ENCODE measurements around the gene KHDC1. TPM values are rescaled to one million over a fixed set of nuclear protein-coding genes. Genes with fewer than 3 reads are reported as not detected.
A peak's percentile ranks its signal among the peaks of the same experiment; 100 is the strongest.

The KHDC1 gene, protein sequence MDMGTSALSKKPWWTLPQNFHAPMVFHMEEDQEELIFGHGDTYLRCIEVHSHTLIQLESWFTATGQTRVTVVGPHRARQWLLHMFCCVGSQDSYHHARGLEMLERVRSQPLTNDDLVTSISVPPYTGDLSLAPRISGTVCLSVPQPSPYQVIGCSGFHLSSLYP
- total RNA-seq: 2.9 and 3.5 TPM in 2 replicates
- total RNA-seq (2013): 0.65 TPM
- 2.6 and 2.8 TPM in 2 replicates for polyA plus RNA-seq
- polyA minus RNA-seq: 1.0 and 1.2 TPM in 2 replicates

DNA sequence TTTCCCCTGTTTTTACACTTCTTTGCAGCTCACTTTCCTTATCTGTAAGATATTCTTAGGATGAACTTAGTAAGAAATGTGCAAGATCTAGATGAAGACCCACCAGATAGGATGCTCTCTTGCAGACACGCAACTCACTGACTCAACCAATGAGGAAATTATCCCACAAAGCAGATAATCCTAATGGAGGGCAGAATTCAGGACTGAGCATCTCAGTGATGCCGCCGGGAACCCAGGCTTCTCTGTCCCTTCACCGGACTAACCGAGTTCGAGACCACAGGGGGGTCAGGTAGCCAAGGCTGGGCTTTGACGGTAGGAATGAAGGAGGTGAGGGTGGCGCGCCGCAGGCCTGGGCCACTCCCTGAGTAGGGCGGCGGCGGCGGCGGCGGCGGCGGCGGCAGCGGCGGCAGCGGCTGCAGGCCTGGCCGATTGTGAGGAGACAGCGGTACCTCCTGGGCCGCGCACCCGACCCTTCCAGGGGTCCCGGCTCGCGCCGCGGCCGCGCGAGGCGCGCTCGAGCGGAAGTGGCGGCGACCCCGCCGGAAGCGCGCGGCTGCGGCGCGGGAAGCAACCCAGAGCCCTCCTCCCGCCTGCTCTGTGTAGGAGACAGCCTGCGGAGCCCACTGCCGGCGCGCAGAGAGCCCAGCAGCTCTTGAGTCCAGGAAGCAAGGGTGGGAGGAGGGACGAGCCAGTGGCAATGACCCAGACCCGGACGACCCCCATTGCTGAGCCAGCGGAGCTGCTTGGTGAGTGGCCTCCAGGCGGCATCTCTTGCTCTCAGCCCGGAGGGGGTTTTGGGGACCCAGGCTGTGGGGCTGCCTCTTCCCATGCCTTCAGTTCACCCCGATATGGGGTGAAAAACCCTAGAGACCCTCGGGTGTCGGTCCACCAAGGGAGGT lies at the start of gene KHDC1:
KHDC1 (minus strand) TSS at position 526 of the 899 bp plus-strand sequence. CDS start 20,679 bp downstream, outside the sequence.
- ChIA-PET CTCF (interaction anchor here (1.0 kb wide), 1 partner anchor 65 kb away, joined by 3 read pairs; no protein-coding TSS in a partner anchor), POLR2A (no interaction called here)
- Histone ChIP-seq H3K9ac (ENCODE audit: low read length) (peak within 1 kb of the TSS; percentile 79), H3K36me3 (replicated peaks in 1 of 2; ENCODE audit: control extremely low read depth in 1 of 2, control insufficient read depth in 1 of 2, extremely low read depth in 1 of 2, insufficient read depth in 2 of 2, low read length in 1 of 2) (no peaks in the 10 kb centered on the region), H2AFZ (ENCODE audit: insufficient read depth, low read depth, low read length, poor library complexity, severe bottlenecking) (peak within 1 kb of the TSS; percentile 92), H3K27me3 (replicated peaks in 1 of 4; ENCODE audit: control extremely low read depth in 1 of 4, control insufficient read depth in 3 of 4, insufficient read depth in 4 of 4, low read length in 3 of 4) (no peaks in the 10 kb centered on the region), H3K79me2 (ENCODE audit: control insufficient read depth, insufficient read depth, low read length) (peaks cover 7% of the 10 kb centered on the region), H3K27ac (ENCODE audit: low read length in 2 of 2) (peak within 1 kb of the TSS; percentile 20 to 51), H4K20me1 (ENCODE audit: control insufficient read depth, insufficient read depth, low read length, poor library complexity, severe bottlenecking) (no peaks in the 10 kb centered on the region), H3K4me1 (ENCODE audit: control insufficient read depth in 2 of 2, insufficient read depth in 2 of 2, low read length in 2 of 2) (peaks cover 5 to 16% of the 10 kb centered on the region in 2 donors), H3K4me3 (ENCODE audit: control extremely low read depth in 1 of 5, extremely low read depth in 1 of 5, insufficient read depth in 1 of 5, low read depth in 2 of 5, low read length in 4 of 5) (peak within 1 kb of the TSS; percentile 32 to 92 (median 82)), H3K4me2 (replicated peaks; ENCODE audit: low read depth, low read length, poor library complexity, severe bottlenecking) (peak within 1 kb of the TSS; percentile 88), H3K9me3 (ENCODE audit: control extremely low read depth in 1 of 3, control insufficient read depth in 2 of 3, insufficient read depth in 1 of 3, low read length in 2 of 3) (no peaks in the 10 kb centered on the region)
- ATAC-seq (ENCODE audit: low read depth): peak; percentile 82
- TF ChIP-seq, protein P1, sequence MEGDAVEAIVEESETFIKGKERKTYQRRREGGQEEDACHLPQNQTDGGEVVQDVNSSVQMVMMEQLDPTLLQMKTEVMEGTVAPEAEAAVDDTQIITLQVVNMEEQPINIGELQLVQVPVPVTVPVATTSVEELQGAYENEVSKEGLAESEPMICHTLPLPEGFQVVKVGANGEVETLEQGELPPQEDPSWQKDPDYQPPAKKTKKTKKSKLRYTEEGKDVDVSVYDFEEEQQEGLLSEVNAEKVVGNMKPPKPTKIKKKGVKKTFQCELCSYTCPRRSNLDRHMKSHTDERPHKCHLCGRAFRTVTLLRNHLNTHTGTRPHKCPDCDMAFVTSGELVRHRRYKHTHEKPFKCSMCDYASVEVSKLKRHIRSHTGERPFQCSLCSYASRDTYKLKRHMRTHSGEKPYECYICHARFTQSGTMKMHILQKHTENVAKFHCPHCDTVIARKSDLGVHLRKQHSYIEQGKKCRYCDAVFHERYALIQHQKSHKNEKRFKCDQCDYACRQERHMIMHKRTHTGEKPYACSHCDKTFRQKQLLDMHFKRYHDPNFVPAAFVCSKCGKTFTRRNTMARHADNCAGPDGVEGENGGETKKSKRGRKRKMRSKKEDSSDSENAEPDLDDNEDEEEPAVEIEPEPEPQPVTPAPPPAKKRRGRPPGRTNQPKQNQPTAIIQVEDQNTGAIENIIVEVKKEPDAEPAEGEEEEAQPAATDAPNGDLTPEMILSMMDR (IDR thresholded peaks at IDR 0.05): no peak
- no peak for TF ChIP-seq EZH2 (IDR thresholded peaks at IDR 0.05; ENCODE audit: borderline replicate concordance, insufficient read depth, low read depth, low read length, poor library complexity, severe bottlenecking)
- DNase-seq: peak; percentile 67
- intact Hi-C loops (cut with micrococcal nuclease): loop anchor here (1.0 kb wide), 1 partner anchor 47 kb away; no protein-coding TSS in a partner anchor
- H3K4me1 Mint-ChIP-seq: peaks cover 18% of the 10 kb centered on the region
- peak within 1 kb of the TSS; percentile 57 for H3K27ac Mint-ChIP-seq
- no peaks in the 10 kb centered on the region for H3K27me3 Mint-ChIP-seq
- WGBS (ENCODE audit: insufficient coverage): under 1% methylated on average over 62 of the region's 63 CpGs
- peak within 1 kb of the TSS; percentile 83 for H3K4me3 Mint-ChIP-seq
- no peaks in the 10 kb centered on the region for H3K9me3 Mint-ChIP-seq (ENCODE audit: insufficient read depth)

Measured in B cell (primary cell).